ENCODE data around the gene PPP1R16B.

Gene PPP1R16B

DNA sequence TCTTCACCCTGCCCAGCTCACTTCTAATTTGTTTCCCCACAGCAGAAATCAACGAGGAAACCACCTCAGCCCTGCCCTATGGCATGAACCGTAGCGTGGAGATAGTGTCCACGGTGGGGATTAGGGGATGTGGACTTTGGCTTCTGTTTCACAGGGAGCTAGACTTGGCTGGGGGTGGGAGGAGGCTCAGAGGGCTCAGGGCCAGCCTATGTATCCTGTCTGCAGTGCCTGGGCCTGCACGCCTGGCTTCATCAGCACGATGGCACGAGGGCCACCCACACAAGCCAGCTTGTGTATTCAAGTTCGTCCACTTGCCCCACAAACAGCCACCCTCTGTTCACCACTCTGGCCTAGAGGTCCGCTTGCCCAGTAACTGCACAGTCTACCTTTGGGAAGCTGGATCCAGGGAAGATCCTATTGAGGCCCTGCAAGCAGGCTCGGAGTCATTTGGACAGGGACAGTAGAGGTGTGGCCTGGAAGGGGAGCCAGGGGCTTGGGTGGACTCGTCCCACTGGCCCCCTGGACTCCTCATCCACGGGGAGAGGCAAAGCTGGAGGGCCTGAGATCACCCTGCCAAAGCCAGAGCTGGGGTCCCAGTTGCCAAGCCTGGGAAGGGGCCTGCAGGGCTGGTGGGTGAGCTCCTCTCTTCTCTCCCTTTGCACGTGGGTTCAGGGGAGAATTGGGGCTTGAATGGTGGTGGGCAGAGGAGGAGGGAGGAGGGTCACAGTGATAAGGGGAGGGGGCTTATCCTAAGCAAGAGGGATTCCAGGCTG lies 82.7 kb downstream of the PPP1R16B start:
- TF ChIP-seq ZFX (IDR thresholded peaks at IDR 0.05): no peak
- TF ChIP-seq, protein P1, sequence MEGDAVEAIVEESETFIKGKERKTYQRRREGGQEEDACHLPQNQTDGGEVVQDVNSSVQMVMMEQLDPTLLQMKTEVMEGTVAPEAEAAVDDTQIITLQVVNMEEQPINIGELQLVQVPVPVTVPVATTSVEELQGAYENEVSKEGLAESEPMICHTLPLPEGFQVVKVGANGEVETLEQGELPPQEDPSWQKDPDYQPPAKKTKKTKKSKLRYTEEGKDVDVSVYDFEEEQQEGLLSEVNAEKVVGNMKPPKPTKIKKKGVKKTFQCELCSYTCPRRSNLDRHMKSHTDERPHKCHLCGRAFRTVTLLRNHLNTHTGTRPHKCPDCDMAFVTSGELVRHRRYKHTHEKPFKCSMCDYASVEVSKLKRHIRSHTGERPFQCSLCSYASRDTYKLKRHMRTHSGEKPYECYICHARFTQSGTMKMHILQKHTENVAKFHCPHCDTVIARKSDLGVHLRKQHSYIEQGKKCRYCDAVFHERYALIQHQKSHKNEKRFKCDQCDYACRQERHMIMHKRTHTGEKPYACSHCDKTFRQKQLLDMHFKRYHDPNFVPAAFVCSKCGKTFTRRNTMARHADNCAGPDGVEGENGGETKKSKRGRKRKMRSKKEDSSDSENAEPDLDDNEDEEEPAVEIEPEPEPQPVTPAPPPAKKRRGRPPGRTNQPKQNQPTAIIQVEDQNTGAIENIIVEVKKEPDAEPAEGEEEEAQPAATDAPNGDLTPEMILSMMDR (conservative IDR thresholded peaks at IDR 0.05): no peak

GRCh38 chr20:38889050-38889449 lies 83.6 kb downstream of the PPP1R16B start:
- H3K27ac ChIP-seq: no peak overlapping the region
- TF ChIP-seq, protein P1 (conservative IDR thresholded peaks at IDR 0.05): no peak
- TF ChIP-seq ZFX (IDR thresholded peaks at IDR 0.05): no peak

More for the DNA sequence above, 82.7 kb downstream of the PPP1R16B start:
- H3K27ac ChIP-seq: no peak overlapping the region

DNA sequence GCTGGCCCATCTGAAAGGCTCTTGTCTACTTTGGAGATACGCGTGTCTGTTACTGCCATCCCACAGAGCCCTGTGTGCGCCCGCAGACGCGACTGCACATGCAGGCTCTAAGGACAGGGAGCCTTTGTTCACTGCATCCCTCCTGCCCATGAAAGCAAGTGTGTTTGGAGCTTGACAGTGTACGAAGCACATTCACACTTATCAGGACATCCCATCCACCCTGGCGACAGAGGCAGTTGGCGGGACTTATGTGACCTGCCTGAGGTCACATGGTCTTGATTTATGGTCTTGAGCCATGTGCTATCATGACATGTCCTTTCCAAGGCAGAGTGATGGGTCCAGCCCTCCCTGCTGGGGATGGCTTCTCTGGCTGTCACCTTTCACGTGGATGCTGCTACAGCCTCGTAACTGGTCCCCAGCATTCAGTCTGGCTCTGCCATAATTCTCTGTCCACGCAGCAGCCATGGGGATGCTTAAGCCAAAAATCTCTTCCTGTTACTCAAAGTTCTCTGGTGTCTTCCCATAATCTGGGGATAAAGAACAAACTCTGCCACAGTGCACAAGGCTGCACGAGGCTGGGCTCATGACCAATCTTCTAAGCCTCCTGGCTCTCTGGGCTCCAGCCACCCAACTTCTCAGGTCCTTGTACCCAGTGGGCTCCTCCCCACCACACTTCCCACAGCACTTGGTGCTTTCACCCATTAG lies 84.4 kb downstream of the PPP1R16B start:
- H3K27ac ChIP-seq: no peak overlapping the region
- no peak for TF ChIP-seq ZFX (IDR thresholded peaks at IDR 0.05)
- TF ChIP-seq, protein P1 (conservative IDR thresholded peaks at IDR 0.05): no peak

GRCh38 chr20:38890497-38890818 lies 85.0 kb downstream of the PPP1R16B start:
- TF ChIP-seq ZFX (IDR thresholded peaks at IDR 0.05): no peak
- TF ChIP-seq, protein P1 (conservative IDR thresholded peaks at IDR 0.05): no peak
- H3K27ac ChIP-seq: no peak overlapping the region

DNA sequence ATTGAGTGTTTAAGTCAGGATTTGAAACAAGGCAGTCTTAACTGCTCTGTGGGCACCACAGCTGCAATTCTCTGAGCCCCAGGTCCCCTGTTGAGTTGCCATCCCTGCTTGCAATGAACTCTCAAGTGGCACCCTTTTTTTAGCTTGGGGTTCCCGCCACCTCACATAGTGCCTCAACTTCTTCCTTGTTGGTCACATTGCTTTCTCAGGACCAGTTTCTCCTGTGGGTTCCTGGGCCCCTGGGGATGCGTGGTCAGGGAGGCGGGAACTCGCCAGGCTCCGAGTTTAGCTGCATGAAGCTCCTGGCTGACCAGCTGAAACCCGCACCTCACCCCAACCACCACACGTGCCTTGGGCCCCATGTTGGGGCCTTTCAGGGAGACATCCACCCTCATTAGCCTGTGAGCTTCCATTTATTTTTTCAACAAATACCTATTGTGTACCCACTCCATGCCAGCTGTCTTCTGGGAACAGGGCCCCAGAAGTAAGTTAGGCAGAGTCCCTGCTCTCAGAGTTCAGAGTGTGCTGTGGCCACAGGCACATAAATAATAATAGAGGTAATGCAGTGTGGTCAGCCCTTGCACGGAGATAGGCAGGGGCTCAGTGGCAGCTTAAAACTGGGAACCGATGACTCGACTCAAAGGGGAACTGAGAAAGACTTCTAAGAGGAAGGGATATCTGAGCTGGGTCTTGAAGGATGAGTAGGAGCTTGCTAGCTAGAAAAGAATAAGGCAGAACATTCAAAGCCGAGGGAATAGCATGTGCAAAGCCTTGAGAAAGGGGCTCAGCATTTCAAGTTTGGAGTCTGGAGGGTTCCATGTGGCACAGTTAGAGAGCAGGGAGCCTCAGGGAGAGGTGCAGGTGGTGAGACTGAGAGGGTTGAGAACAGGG lies 86.8 kb downstream of the PPP1R16B start:
- no peak for TF ChIP-seq ZFX (IDR thresholded peaks at IDR 0.05)
- TF ChIP-seq, protein P1 (conservative IDR thresholded peaks at IDR 0.05): no peak
- no peak overlapping the region for H3K27ac ChIP-seq

- TF ChIP-seq, protein P1 (conservative IDR thresholded peaks at IDR 0.05): no peak
- TF ChIP-seq ZFX (IDR thresholded peaks at IDR 0.05): no peak
- no peak overlapping the region for H3K27ac ChIP-seq
Observed at GRCh38 chr20:38893056-38893564, 87.6 kb downstream of the PPP1R16B start.

All from C4-2B (cell line).